NCI-H1105 (cell line): ENCODE data around the gene ARID1A.
"Not testable (repeated sequence)": the region's sequence is repeated elsewhere in the genome, so short reads cannot be mapped to it uniquely, and the experiment has no call there.

ENCODE experiments used
- DNase-seq: peaks from one replicate; lab custom pipeline; 2025; lab: John Stamatoyannopoulos, UW

ARID1A gene

GRCh38 chr1:26695356-26696118 is at the start of gene ARID1A:
Gene ARID1A (plus strand): TSS chr1:26696015. CDS start chr1:26696404, 389 bp downstream.
- peak; percentile 96 for DNase-seq

GRCh38 chr1:26664802-26665201 is 31.0 kb upstream of the ARID1A start:
- no peak for DNase-seq

- no peak for DNase-seq
These were observed 29.0 kb upstream of the ARID1A start for GRCh38 chr1:26666855-26667254.

- DNase-seq: not testable (repeated sequence)
These were observed 27.6 kb upstream of the ARID1A start for GRCh38 chr1:26668106-26668786.

- peak; percentile 93 for DNase-seq
These were observed 18.3 kb upstream of the ARID1A start for GRCh38 chr1:26677306-26678115.

GRCh38 chr1:26684763-26685508 is 10.9 kb upstream of the ARID1A start:
- no peak for DNase-seq

GRCh38 chr1:26686795-26687194 is 9.0 kb upstream of the ARID1A start:
- DNase-seq: no peak

- no peak for DNase-seq
These were observed 6.3 kb upstream of the ARID1A start for GRCh38 chr1:26689504-26689903.

GRCh38 chr1:26690157-26690556 is 5.7 kb upstream of the ARID1A start:
- DNase-seq: no peak

- DNase-seq: no peak
These were observed 5.2 kb upstream of the ARID1A start for GRCh38 chr1:26690576-26691031.

- DNase-seq: peak; percentile 87
These were observed 3.5 kb upstream of the ARID1A start for GRCh38 chr1:26692211-26692792.

GRCh38 chr1:26692793-26693490 is 2.9 kb upstream of the ARID1A start:
- peak; percentile 99 for DNase-seq

GRCh38 chr1:26693599-26694572 is 1.9 kb upstream of the ARID1A start:
- no peak for DNase-seq

- DNase-seq: no peak
These were observed 1.0 kb upstream of the ARID1A start for GRCh38 chr1:26694638-26695355.

GRCh38 chr1:26696119-26696653 is 371 bp downstream of the ARID1A start:
- no peak for DNase-seq

- DNase-seq: no peak
These were observed 1.0 kb downstream of the ARID1A start for GRCh38 chr1:26696654-26697430.

- DNase-seq: no peak
These were observed 1.7 kb downstream of the ARID1A start for GRCh38 chr1:26697431-26697977.
